OCI-M2 (cell line): ENCODE results near the gene CCNQ.

Experiments used
- DNase-seq: peaks from one replicate; lab custom pipeline; 2025; ENCODE audit not compliant: unreplicated experiment; lab: John Stamatoyannopoulos, UW

Gene CCNQ

GRCh38 chrX:153599192-153600031 is 473 bp upstream of the CCNQ start:
- no peak for DNase-seq

GRCh38 chrX:153596981-153597750 is 1.8 kb downstream of the CCNQ start:
- DNase-seq: no peak

GRCh38 chrX:153595859-153596857 is 2.8 kb downstream of the CCNQ start:
- no peak for DNase-seq

GRCh38 chrX:153595387-153595786 is 3.6 kb downstream of the CCNQ start:
- DNase-seq: no peak

GRCh38 chrX:153593811-153594500 is 5.0 kb downstream of the CCNQ start:
- DNase-seq: no peak

GRCh38 chrX:153592966-153593688 is 5.8 kb downstream of the CCNQ start:
- DNase-seq: no peak

- DNase-seq: no peak
These were observed 6.7 kb downstream of the CCNQ start for GRCh38 chrX:153592091-153592833.

GRCh38 chrX:153590961-153591956 is 7.7 kb downstream of the CCNQ start:
- DNase-seq: no peak

- no peak for DNase-seq
These were observed 10.0 kb downstream of the CCNQ start for GRCh38 chrX:153588782-153589446.

- DNase-seq: no peak
These were observed 10.7 kb downstream of the CCNQ start for GRCh38 chrX:153588021-153588781.

GRCh38 chrX:153587342-153587741 is 11.6 kb downstream of the CCNQ start:
- DNase-seq: no peak

- no peak for DNase-seq
These were observed 13.1 kb downstream of the CCNQ start for GRCh38 chrX:153585827-153586226.

- DNase-seq: no peak
These were observed 15.5 kb downstream of the CCNQ start for GRCh38 chrX:153583433-153583832.

- DNase-seq: no peak
These were observed 16.0 kb downstream of the CCNQ start for GRCh38 chrX:153582896-153583295.

GRCh38 chrX:153580700-153581386 is 18.1 kb downstream of the CCNQ start:
- DNase-seq: no peak

GRCh38 chrX:153578889-153579288 is 20.1 kb downstream of the CCNQ start:
- DNase-seq: no peak
